HG02973 (cell line): ENCODE data around the gene EPS8L2.

ENCODE experiments used
- ATAC-seq: cut with Tn5 transposase; IDR thresholded peaks from one replicate; pipeline ENCODE4 v1.9.1; 2021; ENCODE audit warnings: moderate library complexity; ENCODE audit not compliant: unreplicated experiment

EPS8L2 gene

GRCh38 chr11:748007-748359, 42.0 kb downstream of the EPS8L2 start:
- ATAC-seq = no peak

DNA sequence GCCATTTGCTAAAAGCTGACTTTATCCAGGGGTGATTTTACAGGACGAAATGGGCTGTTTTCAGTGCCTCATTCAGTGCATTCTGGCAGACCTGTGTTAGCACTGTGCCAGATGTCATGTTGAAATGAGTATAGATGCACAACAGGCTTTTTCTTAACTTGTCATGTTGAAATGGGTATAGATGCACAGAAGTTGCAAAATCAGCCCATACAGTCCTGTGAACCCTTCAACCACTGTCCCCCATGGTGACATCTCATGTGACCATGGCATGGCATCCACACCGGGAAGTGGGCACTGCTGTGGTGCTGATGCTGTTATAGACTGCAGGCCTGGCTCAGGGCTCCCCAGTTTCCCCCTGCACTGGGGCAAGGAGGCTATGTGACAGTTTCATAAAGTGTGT, 43.7 kb downstream of the EPS8L2 start:
- ATAC-seq = no peak

- no peak for ATAC-seq
These were observed 54.2 kb downstream of the EPS8L2 start for GRCh38 chr11:760236-760635.

DNA sequence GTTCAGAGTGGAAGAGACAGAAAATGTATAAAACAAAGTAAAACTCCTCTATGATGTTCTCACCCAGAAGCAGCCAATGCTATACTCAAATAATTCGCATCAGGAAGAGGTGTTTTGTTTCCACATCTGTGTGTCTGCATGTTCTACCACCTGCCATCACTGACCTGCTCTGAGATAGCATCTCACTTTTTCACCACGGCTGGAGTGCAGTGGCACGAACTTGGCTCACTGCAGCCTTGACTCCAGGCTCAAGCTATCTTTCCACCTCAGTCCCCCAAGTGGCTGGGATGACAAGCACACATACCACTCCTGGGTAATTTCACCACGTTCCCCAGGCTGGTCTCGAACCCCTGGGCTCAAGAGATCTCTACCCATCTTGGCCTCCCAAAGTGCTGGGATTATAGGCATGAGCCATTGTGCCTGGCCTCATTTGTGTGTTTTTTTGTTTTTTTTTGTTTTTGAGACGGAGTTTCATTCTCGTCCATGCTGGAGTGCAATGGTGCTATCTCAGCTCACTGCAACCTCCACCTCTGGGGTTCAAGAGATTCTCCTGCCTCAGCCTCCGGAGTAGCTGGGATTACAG, 55.6 kb downstream of the EPS8L2 start:
- no peak for ATAC-seq

GRCh38 chr11:762421-763072, 56.5 kb downstream of the EPS8L2 start:
- no peak for ATAC-seq

DNA sequence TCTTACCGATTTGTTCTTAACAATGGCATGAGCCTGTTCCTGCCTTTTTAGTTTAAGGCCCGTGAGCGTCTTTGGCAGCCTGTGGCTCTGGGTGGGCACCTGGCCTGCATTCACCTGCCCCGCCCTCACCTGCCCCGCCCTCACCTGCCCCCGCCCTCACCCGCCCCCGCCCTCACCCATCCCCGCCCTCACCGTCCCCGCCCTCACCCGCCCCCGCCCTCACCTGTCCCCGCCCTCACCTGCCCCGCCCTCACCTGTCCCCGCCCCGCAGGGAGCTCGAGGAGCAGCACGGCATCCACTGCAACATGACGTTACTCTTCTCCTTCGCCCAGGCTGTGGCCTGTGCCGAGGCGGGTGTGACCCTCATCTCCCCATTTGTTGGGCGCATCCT, 57.0 kb downstream of the EPS8L2 start:
- ATAC-seq = no peak

DNA sequence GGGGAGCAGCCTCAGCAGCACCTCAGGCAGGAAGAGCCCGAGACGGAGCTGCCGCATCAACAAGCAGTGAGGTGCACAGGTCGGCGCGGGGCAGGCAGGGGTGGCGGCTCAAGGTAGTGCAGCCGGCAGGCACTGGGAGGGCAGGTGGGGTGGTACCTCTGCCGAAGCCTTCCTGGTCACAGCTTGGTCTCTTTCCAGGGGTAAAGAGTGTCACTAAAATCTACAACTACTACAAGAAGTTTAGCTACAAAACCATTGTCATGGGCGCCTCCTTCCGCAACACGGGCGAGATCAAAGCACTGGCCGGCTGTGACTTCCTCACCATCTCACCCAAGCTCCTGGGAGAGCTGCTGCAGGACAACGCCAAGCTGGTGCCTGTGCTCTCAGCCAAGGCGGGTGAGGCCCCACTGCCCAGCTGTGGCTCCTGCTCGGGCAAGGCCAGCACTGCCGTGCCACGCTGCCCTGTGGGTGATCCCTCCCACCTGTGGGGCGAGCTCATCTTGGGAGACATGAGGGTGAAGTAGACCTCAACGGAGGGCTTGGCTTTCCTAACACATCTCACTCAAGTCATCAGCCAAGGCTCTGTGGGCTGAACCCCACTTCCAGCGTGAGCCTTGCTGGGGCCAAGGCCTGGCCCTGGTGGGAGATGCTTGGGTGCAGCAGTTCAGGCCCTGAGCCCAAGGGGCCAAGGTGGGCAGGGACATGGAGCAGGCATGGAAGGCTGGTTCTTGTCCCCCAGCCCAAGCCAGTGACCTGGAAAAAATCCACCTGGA, 57.7 kb downstream of the EPS8L2 start:
- ATAC-seq = no peak

- ATAC-seq = no peak
These were observed 58.4 kb downstream of the EPS8L2 start for GRCh38 chr11:764322-765024.

GRCh38 chr11:765025-765801, 59.2 kb downstream of the EPS8L2 start:
- ATAC-seq = no peak

GRCh38 chr11:765802-766091, 59.7 kb downstream of the EPS8L2 start:
- no peak for ATAC-seq

DNA sequence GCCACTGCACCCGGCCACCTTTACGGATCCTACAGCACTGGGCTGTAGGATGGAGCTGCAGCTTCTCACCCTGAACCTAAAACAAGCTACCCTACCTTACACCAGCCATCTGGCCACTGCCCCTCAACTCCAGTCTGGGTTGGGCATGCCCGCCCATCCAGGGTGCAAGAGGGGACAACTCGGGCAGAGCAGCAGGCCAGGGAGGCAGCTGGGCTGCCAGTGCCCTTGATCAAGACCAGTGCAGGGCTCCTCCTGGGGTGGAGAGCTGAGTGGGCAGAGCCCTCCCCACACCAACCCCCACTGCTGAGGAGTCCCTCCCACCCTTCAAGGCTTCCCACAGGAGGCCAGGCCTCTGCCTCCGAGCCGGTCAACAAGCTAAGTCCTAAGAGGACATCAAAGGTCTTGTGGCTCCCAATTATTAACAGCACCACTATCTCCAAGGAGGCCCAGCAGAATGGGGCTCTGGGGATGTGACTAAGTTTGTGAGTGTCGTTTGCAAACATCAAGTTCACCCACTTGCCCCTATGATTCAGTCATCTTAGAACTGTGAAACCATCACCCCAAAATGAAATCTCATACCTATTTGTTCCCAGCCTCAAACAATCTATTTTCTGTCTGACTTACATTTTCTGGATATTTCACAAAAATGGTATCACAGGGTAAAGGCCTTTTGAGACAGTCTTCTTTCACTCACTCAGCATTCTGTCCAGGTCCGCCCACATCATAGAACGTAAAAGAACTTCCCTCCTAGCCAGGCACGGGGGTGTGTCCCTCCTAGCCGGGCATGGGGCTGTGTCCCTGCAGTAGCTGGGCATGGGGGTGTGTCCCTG, 60.3 kb downstream of the EPS8L2 start:
- ATAC-seq = no peak

- ATAC-seq = no peak
These were observed 60.8 kb downstream of the EPS8L2 start for GRCh38 chr11:766936-767210.

- no peak for ATAC-seq
These were observed 61.2 kb downstream of the EPS8L2 start for GRCh38 chr11:767238-767637.

DNA sequence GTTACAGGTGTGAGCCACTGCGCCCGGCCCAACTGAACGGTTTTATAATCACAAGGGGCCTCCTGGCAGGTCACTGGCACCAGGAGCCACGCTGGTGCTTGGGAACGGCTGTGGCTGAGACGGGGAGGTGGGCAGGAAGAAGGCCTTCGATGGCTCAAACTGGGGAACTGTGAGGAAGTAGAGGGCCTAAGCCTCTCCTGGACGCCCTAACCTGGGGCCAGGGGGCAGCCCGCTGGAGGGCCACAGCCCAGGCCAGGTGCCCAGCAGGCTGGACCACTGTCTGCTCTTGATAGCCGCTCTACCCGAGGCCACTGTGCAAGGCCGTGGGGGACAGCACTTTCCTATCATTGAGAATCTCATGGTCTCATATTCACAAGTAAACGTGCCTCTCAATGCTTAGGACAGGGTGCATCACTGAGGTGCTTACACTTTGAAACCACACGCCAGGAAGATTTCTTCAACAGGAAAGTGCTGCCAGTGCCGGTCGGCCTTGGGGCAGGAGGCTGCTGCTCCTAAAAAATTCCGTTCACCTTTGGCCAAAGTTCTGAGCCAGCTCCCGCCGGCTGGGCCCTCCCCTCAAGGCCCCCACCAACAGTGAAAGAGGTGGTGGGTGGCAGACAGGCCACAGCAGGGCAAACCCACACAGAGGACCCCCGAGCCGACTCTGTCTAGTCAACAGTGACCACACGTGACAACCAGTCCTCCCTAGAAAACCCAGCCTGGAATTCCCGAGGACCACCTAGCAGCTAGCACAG, 64.0 kb downstream of the EPS8L2 start:
- no peak for ATAC-seq

GRCh38 chr11:770642-771616, 64.9 kb downstream of the EPS8L2 start:
- no peak for ATAC-seq

DNA sequence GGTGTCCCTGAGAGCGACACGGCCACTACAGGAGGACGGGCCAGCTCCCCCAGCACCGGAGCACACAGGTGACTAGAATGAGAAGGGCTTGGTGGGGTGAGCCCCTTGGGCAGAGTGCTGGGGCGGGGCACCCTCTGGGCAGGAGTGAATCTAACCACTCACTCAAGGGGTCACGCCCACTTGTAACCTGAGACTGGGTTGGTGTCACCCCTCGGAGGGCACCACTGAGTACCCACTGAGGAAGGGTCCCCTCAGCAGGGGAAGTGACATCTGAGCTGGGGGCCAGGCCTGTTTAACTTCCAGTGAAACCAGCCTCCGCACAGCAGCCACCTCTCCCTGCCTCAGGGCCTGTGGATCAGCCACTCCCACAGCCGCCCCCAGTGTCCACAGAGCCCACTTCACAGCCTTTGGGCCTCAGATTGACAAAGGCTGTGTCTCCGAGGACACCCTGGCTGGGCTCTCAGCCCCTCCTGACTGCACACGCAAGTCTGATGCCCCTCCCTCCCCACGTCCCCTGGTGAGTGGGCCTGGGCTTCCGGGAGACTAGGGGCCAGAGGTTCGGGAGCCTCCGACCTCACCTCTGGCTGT, 65.7 kb downstream of the EPS8L2 start:
- no peak for ATAC-seq

DNA sequence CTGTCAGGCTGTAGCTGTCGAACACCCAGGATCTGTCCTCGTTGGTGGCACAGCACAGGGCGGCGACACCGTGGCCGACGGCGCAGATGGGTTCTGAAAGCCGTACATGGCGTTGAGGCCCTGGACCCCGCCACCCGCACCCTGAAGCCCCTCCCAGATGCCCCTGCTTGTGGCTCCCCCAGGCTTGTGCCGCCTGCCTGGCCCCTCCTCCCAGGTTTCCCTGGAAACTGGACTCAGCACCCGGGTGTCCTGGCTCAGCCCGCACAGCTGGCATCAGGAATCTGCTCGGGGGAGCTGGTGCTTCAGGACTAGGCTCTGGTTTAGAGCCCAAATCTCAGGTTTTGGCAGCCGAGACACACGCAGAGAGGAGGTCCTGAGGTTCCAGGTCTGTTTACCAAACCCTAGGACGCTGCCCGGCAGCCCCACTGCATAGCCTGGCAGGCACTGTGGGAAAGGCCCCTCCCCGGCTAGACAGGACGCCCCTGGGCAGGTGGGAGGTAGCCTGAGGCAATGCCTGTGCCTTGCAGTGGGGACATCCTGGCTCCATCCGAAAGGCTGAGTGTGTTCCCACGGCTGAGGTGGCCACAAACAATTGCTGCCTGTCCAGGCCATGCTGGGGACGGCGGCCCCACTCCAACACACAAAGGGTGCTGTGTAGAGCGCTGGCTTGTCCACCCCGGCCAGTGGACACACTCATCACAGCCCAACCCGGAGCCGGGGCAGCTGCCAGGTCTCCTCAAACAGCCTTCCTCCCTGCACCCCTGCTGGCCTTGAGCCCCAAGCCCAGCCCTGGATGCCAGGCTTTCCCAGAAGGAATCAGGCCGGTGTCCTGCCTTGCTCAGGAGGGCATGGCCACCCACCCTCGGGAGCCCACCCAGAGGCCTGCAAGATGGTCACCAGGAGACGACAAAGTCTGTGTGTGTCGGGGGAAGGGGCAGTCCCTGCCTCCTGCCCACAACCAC, 66.7 kb downstream of the EPS8L2 start:
- ATAC-seq = no peak
